HepG2 (cell line): Measurements from ENCODE around the gene ARHGEF26. TPM values are rescaled to one million over a fixed set of nuclear protein-coding genes. Genes with fewer than 3 reads are reported as not detected.

Experiments used
- ERF ChIP-seq: IDR thresholded peaks from 2 replicates; pipeline ENCODE4 v1.6.1; 2018; ENCODE audit warnings: missing biosample characterization, missing genetic modification reagents
- GMEB1 ChIP-seq: sonication (generic); formaldehyde crosslinking; IDR thresholded peaks from 2 replicates; pipeline ENCODE4 v1.5.1; 2020; ENCODE audit warnings: missing genetic modification reagents, mild to moderate bottlenecking, borderline replicate concordance
- HNF4A ChIP-seq: sonication (generic); formaldehyde crosslinking; IDR thresholded peaks from 2 replicates; pipeline ENCODE4 v1.4.0; 2020; ENCODE audit warnings: missing genetic modification reagents
- KAT2B ChIP-seq: fragments of 150-350 bp; IDR thresholded peaks from 2 replicates; pipeline ENCODE4 v1.6.1; 2014; ENCODE audit warnings: low read depth, low read length, borderline replicate concordance
- KDM4B ChIP-seq: sonication (generic); formaldehyde crosslinking; IDR thresholded peaks from 2 replicates; pipeline ENCODE4 v1.4.0; 2020; ENCODE audit warnings: missing genetic modification reagents
- KLF9 ChIP-seq: IDR thresholded peaks from 2 replicates; pipeline ENCODE4 v1.6.1; 2016; ENCODE audit warnings: low read depth
- MED1 ChIP-seq: sonication (generic); formaldehyde crosslinking; IDR thresholded peaks from 2 replicates; pipeline ENCODE4 v1.4.0; 2020; ENCODE audit warnings: missing genetic modification reagents
- NRL ChIP-seq: sonication (generic); formaldehyde crosslinking; IDR thresholded peaks from 2 replicates; pipeline ENCODE4 v1.5.0; 2020; ENCODE audit warnings: missing genetic modification reagents, mild to moderate bottlenecking, moderate library complexity, borderline replicate concordance
- PPARG ChIP-seq: conservative IDR thresholded peaks from 2 replicates; pipeline ENCODE4 v1.6.1; 2016; ENCODE audit warnings: missing biosample characterization, missing genetic modification reagents
- RBM22 ChIP-seq: fragments of 200-400 bp; formaldehyde crosslinking; optimal IDR thresholded peaks from 2 replicates; pipeline ENCODE3; 2017; ENCODE audit warnings: mild to moderate bottlenecking, low read length, moderate library complexity
- SYNCRIP ChIP-seq: fragments of 200-400 bp; formaldehyde crosslinking; IDR thresholded peaks from 2 replicates; pipeline ENCODE4 v1.6.1; 2018; ENCODE audit warnings: mild to moderate bottlenecking, low read depth, low read length; ENCODE audit not compliant: insufficient read depth
- THAP11 ChIP-seq: IDR thresholded peaks from 2 replicates; pipeline ENCODE4 v1.6.1; 2016; ENCODE audit warnings: missing biosample characterization, missing genetic modification reagents
- THYN1 ChIP-seq: sonication (generic); formaldehyde crosslinking; IDR thresholded peaks from 2 replicates; pipeline ENCODE4 v1.8.1; 2023; ENCODE audit warnings: low read depth, mild to moderate bottlenecking, moderate library complexity, missing genetic modification reagents, borderline replicate concordance
- TP53 ChIP-seq: sonication (generic); formaldehyde crosslinking; conservative IDR thresholded peaks from 2 replicates; pipeline ENCODE4 v1.4.0; 2020; ENCODE audit warnings: missing genetic modification reagents
- YY1 ChIP-seq: IDR thresholded peaks from 2 replicates; pipeline ENCODE4 v1.6.1; 2011; ENCODE audit warnings: low read length, low read depth, moderate library complexity, mild to moderate bottlenecking; ENCODE audit not compliant: insufficient read depth, insufficient replicate concordance
- ZNF24 ChIP-seq: fragments of 450-650 bp; IDR thresholded peaks from 2 replicates; pipeline ENCODE4 v1.6.1; 2017; ENCODE audit warnings: antibody characterized with exemption, mild to moderate bottlenecking
- ZNF383 ChIP-seq: sonication (generic); formaldehyde crosslinking; IDR thresholded peaks from 2 replicates; pipeline ENCODE4 v1.4.0; 2020; ENCODE audit warnings: missing genetic modification reagents, mild to moderate bottlenecking, borderline replicate concordance
- ZNF567 ChIP-seq: sonication (generic); formaldehyde crosslinking; IDR thresholded peaks from 2 replicates; pipeline ENCODE4 v1.8.1; 2023; ENCODE audit warnings: mild to moderate bottlenecking, missing genetic modification reagents, borderline replicate concordance
- ZSCAN5A ChIP-seq: sonication (generic); formaldehyde crosslinking; IDR thresholded peaks from 2 replicates; pipeline ENCODE4 v1.8.0; 2022; ENCODE audit warnings: mild to moderate bottlenecking, missing genetic modification reagents, borderline replicate concordance
- polyA plus RNA-seq, 8 experiments: library from polyadenylated mRNA; depleted of rRNA in 3 of 8; stranded (reverse) in 7 of 8; unstranded in 1 of 8; fragments of >200 nt; fragmentation: Illumina TruSeq in 4 of 8; extraction: Trizol in 4 of 8; gene quantifications; 2 replicates each; pipeline versions ENCODE4 v1.2.1 to v1.2.3, GENCODE V29; 2011 to 2016; ENCODE audit warnings: low read depth in 4 of 8, missing spikeins in 1 of 8, mixed read lengths in 1 of 8; ENCODE audit not compliant: insufficient read depth in 1 of 8
- total RNA-seq, 5 experiments: library from RNA; depleted of rRNA; stranded (reverse); fragments of >200 nt; fragmentation: Illumina TruSeq; extraction: Trizol; gene quantifications; 2 replicates each; pipeline ENCODE4 v1.2.3, GENCODE V29; 2016; ENCODE audit warnings: low read depth in 1 of 5
- TF ChIP-seq, protein P1 (sequence below), 2 experiments: sonication (generic) in 1 of 2; formaldehyde crosslinking in 1 of 2; IDR thresholded peaks; 2 replicates each; pipeline versions ENCODE4 v1.4.0 to v1.6.1; 2016 to 2020; ENCODE audit warnings: borderline replicate concordance in 1 of 2, low read depth in 1 of 2, mild to moderate bottlenecking in 1 of 2, missing genetic modification reagents in 1 of 2
- TF ChIP-seq, protein P2 (sequence below): IDR thresholded peaks from 2 replicates; pipeline ENCODE4 v1.6.1; 2012; ENCODE audit warnings: inconsistent platforms

ARHGEF26 gene
- total and polyA plus RNA-seq, 2 of the 13 experiments (the other 11 are each of a cell fraction or from before 2014, with no cell fraction given), result 0.74 to 6.1 TPM

DNA sequence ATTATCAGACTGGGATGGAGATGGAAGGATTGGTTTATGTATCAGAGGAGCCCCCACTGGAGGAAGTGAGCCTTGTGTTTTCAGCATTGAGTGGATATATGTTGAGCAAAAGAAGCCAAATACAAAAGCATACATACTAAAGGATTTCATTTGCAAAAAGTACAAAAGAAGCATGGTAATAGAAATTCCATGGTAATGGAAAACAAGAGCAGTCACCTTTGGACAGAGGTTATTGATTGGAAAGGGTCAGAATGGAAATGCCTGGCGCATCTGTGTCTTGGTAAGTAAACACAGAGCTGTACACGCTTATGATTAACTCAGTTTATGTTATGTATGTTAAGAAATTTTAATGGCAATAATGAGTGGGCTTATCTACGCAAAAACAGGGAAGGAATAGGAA, 130.4 kb downstream of the ARHGEF26 start (continued):
- no peak for TF ChIP-seq KDM4B
- TF ChIP-seq YY1, result no peak
- no peak for TF ChIP-seq KLF9
- no peak for TF ChIP-seq ERF (CRISPR knock-in tag)
- no peak for TF ChIP-seq RBM22
- no peak for TF ChIP-seq SYNCRIP
- TF ChIP-seq TP53 (CRISPR knock-in tag), result no peak
- TF ChIP-seq HNF4A (CRISPR knock-in tag), result peak; percentile 91
- 0 out of 2 replicates have a peak, but pooled peaks have one; percentile 37 for TF ChIP-seq THAP11
- TF ChIP-seq NRL (CRISPR knock-in tag), result no peak
- TF ChIP-seq ZNF567 (CRISPR knock-in tag), result no peak
- TF ChIP-seq ZNF383 (CRISPR knock-in tag), result no peak
- TF ChIP-seq, protein P1, sequence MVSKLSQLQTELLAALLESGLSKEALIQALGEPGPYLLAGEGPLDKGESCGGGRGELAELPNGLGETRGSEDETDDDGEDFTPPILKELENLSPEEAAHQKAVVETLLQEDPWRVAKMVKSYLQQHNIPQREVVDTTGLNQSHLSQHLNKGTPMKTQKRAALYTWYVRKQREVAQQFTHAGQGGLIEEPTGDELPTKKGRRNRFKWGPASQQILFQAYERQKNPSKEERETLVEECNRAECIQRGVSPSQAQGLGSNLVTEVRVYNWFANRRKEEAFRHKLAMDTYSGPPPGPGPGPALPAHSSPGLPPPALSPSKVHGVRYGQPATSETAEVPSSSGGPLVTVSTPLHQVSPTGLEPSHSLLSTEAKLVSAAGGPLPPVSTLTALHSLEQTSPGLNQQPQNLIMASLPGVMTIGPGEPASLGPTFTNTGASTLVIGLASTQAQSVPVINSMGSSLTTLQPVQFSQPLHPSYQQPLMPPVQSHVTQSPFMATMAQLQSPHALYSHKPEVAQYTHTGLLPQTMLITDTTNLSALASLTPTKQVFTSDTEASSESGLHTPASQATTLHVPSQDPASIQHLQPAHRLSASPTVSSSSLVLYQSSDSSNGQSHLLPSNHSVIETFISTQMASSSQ (IDR thresholded peaks at IDR 0.05; ENCODE audit: low read depth), result peak; percentile 59; the same call in 1 of the 2 replicates
- TF ChIP-seq, protein P1 (CRISPR knock-in tag; IDR thresholded peaks at IDR 0.05; ENCODE audit: borderline replicate concordance), result no peak
- TF ChIP-seq, protein P2, sequence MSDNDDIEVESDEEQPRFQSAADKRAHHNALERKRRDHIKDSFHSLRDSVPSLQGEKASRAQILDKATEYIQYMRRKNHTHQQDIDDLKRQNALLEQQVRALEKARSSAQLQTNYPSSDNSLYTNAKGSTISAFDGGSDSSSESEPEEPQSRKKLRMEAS, result peak; percentile 68
- peak; percentile 45; the same call in 1 of the 2 replicates for TF ChIP-seq ZSCAN5A
- peak; percentile 50 for TF ChIP-seq ZNF24
- no peak for TF ChIP-seq GMEB1 (CRISPR knock-in tag)
- 0 out of 2 replicates have a peak, but pooled peaks have one; percentile 27 for TF ChIP-seq MED1 (CRISPR knock-in tag)
- TF ChIP-seq KAT2B, result peak; percentile 77
- TF ChIP-seq PPARG (CRISPR knock-in tag), result 0 out of 2 replicates have a peak, but pooled peaks have one; percentile 41
- TF ChIP-seq THYN1, result no peak
